IPS-15b (cell line): Measurements from ENCODE around the gene NELFE.

Source experiments
- H3K27me3 ChIP-seq: one replicate; pipeline ENCODE4 v1.6.1; 2013; ENCODE audit warnings: low read length; ENCODE audit not compliant: control insufficient read depth, insufficient read depth
- H3K36me3 ChIP-seq: one replicate; pipeline ENCODE4 v1.6.1; 2013; ENCODE audit warnings: low read length; ENCODE audit not compliant: control insufficient read depth, insufficient read depth
- H3K4me1 ChIP-seq: one replicate; pipeline ENCODE4 v1.6.1; 2013; ENCODE audit warnings: mild to moderate bottlenecking, low read length; ENCODE audit not compliant: control insufficient read depth, insufficient read depth
- H3K4me3 ChIP-seq: one replicate; pipeline ENCODE4 v1.5.1; 2013; ENCODE audit warnings: low read depth, low read length
- H3K9ac ChIP-seq: one replicate; pipeline ENCODE4 v1.6.1; 2013; ENCODE audit warnings: low read depth, mild to moderate bottlenecking, low read length
- H3K9me3 ChIP-seq: one replicate; pipeline ENCODE4 v1.6.1; 2013; ENCODE audit warnings: mild to moderate bottlenecking, low read length; ENCODE audit not compliant: control insufficient read depth, insufficient read depth

Gene NELFE

DNA sequence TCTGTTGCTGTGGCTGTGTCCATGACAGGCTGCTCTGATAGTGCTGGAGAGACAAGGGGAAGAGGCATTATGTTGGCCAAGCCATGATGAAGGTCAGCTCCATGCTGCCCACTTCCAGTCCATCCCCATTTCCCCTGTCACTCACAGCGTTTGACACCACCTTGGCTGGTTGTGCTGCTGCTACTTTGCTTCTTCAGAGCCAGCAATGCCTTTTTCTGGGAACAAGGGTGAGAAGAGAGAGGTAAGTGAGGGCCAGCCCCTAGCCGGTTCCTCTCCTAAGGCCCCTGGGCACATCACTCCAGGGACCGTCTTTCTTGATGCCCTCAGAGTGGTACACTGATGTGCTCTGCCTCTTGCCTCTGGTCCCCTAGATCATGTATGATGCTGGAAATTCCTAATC is 2.0 kb downstream of the NELFE start:
- Histone ChIP-seq H3K27me3 (no peaks in the 10 kb centered on the region), H3K4me3 (no peak overlapping the region), H3K9me3 (no peaks in the 10 kb centered on the region), H3K4me1 (no peaks in the 10 kb centered on the region), H3K9ac (no peak overlapping the region), H3K36me3 (peaks cover 45% of the 10 kb centered on the region)

GRCh38 chr6:31954511-31954910 is 4.3 kb downstream of the NELFE start:
- peaks cover 43% of the 10 kb centered on the region for H3K36me3 ChIP-seq
- no peaks in the 10 kb centered on the region for H3K27me3 ChIP-seq
- no peak overlapping the region for H3K9ac ChIP-seq
- no peak overlapping the region for H3K4me3 ChIP-seq
- H3K4me1 ChIP-seq, result no peaks in the 10 kb centered on the region
- no peaks in the 10 kb centered on the region for H3K9me3 ChIP-seq

DNA sequence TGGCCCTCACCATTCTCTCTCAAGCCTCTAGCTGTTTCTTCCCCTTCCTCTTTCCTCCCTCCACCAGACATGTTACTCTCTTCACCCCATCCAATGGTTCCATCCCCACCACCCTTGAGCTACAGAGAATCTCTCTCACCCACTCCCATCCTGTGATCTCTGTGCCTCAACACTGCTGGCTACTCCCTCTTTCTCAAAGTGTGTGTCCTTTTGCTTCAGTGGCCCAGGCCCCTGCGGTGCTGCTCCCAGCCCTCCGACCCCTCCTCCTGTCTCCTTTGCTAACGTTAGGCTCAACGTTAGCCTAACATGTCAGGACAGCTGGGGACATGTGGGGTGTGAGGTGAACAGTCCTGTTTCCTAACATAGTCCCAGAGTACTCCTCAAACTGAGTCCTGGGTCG is 5.9 kb downstream of the NELFE start:
- no peaks in the 10 kb centered on the region for H3K9me3 ChIP-seq
- no peak overlapping the region for H3K4me3 ChIP-seq
- no peaks in the 10 kb centered on the region for H3K4me1 ChIP-seq
- H3K9ac ChIP-seq, result no peak overlapping the region
- H3K27me3 ChIP-seq, result no peaks in the 10 kb centered on the region
- peaks cover 43% of the 10 kb centered on the region for H3K36me3 ChIP-seq

GRCh38 chr6:31952140-31952805 is 6.5 kb downstream of the NELFE start:
- Histone ChIP-seq H3K27me3 (no peaks in the 10 kb centered on the region), H3K9ac (no peak overlapping the region), H3K36me3 (peaks cover 43% of the 10 kb centered on the region), H3K9me3 (no peaks in the 10 kb centered on the region), H3K4me1 (no peaks in the 10 kb centered on the region), H3K4me3 (no peak overlapping the region)

DNA sequence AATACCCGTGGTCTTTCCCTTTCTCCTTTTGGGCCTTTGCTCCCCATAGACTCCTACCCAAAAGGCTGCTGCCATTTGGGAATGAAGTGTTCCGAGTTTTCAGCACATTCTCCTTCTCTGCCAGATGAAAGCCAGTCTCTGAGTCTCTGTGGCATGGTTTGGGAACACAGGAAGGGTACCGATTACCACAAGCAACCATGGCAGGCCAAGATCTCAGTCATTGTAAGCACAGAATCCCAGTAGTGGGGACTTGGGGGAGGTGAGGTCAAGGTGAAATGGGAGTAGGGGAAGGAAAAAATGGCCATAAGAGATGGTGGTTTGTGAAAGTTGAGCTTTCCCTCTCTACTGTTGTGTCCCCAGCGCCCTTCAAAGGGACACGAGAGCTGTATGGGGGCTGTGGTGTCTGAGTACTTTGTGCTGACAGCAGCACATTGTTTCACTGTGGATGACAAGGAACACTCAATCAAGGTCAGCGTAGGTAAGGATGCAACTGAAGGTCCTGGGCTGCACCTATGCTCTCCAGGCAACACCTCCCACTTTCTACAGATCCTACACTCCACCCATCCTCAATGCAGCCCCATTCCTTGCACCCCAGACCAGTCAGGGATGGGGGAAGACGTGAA is 8.7 kb downstream of the NELFE start:
- Histone ChIP-seq H3K9ac (no peak overlapping the region), H3K4me1 (peaks cover 2% of the 10 kb centered on the region), H3K9me3 (no peaks in the 10 kb centered on the region), H3K4me3 (no peak overlapping the region), H3K36me3 (peaks cover 36% of the 10 kb centered on the region), H3K27me3 (no peaks in the 10 kb centered on the region)

GRCh38 chr6:31948753-31949413 is 9.9 kb downstream of the NELFE start:
- H3K4me1 ChIP-seq, result peaks cover 2% of the 10 kb centered on the region

GRCh38 chr6:31948306-31948705 is 10.5 kb downstream of the NELFE start:
- Histone ChIP-seq H3K4me1 (peaks cover 2% of the 10 kb centered on the region), H3K9me3 (no peaks in the 10 kb centered on the region), H3K27me3 (peaks cover 3% of the 10 kb centered on the region), H3K4me3 (no peak overlapping the region), H3K9ac (no peak overlapping the region), H3K36me3 (peaks cover 19% of the 10 kb centered on the region)

More at GRCh38 chr6:31948753-31949413, 9.9 kb downstream of the NELFE start:
- H3K27me3 ChIP-seq, result peaks cover 3% of the 10 kb centered on the region
- H3K4me3 ChIP-seq, result no peak overlapping the region
- no peaks in the 10 kb centered on the region for H3K9me3 ChIP-seq
- H3K36me3 ChIP-seq, result peaks cover 25% of the 10 kb centered on the region
- H3K9ac ChIP-seq, result no peak overlapping the region

DNA sequence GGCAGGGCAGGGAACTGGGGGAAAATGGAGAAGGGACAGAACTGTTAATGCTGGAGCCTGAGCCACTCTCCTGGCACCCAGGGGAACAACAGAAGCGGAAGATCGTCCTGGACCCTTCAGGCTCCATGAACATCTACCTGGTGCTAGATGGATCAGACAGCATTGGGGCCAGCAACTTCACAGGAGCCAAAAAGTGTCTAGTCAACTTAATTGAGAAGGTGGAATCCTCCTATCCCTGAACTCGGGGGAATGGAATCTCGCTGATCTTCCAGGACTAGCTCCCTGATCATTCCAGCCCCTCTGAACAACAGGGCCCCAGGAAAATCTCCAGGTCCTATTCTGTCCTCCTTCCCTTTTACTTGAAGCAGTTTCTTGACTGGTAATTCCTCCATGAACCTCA is 10.9 kb downstream of the NELFE start:
- H3K4me3 ChIP-seq, result no peak overlapping the region
- H3K4me1 ChIP-seq, result peaks cover 2% of the 10 kb centered on the region
- H3K27me3 ChIP-seq, result peaks cover 3% of the 10 kb centered on the region
- H3K36me3 ChIP-seq, result peaks cover 15% of the 10 kb centered on the region
- H3K9me3 ChIP-seq, result no peaks in the 10 kb centered on the region
- H3K9ac ChIP-seq, result no peak overlapping the region

DNA sequence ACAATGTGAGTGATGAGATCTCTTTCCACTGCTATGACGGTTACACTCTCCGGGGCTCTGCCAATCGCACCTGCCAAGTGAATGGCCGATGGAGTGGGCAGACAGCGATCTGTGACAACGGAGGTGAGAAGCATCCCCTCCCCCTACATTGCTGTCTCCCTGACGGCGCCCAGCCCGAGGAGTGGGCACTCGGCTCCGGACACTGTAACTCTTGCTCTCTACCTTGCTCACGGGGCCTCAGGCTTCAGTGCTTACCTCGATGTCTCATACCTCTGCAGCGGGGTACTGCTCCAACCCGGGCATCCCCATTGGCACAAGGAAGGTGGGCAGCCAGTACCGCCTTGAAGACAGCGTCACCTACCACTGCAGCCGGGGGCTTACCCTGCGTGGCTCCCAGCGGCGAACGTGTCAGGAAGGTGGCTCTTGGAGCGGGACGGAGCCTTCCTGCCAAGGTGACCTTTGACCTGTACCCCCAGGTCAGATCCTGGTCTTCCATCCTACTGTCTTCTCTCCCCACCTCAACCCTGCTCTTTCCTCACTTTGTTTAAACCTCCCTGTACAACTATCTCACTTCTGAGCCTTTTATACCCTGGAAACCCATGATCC is 11.6 kb downstream of the NELFE start:
- Histone ChIP-seq H3K9ac (no peak overlapping the region), H3K27me3 (peaks cover 3% of the 10 kb centered on the region), H3K36me3 (peaks cover 11% of the 10 kb centered on the region), H3K4me1 (peaks cover 2% of the 10 kb centered on the region), H3K4me3 (no peak overlapping the region), H3K9me3 (no peaks in the 10 kb centered on the region)

- H3K27me3 ChIP-seq, result peaks cover 3% of the 10 kb centered on the region
- no peak overlapping the region for H3K9ac ChIP-seq
- no peak overlapping the region for H3K4me3 ChIP-seq
- peaks cover 2% of the 10 kb centered on the region for H3K4me1 ChIP-seq
- no peaks in the 10 kb centered on the region for H3K9me3 ChIP-seq
- peaks cover 4% of the 10 kb centered on the region for H3K36me3 ChIP-seq
Measured at GRCh38 chr6:31946370-31946885, 12.3 kb downstream of the NELFE start.

DNA sequence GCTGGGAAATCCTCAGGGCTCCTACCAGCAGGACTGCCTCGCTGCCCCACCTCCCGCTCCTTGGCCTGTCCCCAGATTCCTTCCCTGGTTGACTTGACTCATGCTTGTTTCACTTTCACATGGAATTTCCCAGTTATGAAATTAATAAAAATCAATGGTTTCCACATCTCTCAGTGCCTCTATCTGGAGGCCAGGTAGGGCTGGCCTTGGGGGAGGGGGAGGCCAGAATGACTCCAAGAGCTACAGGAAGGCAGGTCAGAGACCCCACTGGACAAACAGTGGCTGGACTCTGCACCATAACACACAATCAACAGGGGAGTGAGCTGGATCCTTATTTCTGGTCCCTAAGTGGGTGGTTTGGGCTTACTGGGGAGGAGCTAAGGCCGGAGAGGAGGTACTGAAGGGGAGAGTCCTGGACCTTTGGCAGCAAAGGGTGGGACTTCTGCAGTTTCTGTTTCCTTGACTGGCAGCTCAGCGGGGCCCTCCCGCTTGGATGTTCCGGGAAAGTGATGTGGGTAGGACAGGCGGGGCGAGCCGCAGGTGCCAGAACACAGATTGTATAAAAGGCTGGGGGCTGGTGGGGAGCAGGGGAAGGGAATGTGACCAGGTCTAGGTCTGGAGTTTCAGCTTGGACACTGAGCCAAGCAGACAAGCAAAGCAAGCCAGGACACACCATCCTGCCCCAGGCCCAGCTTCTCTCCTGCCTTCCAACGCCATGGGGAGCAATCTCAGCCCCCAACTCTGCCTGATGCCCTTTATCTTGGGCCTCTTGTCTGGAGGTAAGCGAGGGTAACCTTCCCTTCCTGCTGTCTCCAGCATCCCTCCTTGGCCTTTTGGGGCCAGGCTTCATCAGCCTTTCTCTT is 13.0 kb downstream of the NELFE start, which contains the start of gene CFB:
CFB (plus strand) TSS at position 589 of the 863 bp plus-strand sequence; CDS start at position 716, 127 bp downstream.
- Histone ChIP-seq H3K9me3 (no peaks in the 10 kb centered on the region), H3K4me1 (peaks cover 2% of the 10 kb centered on the region), H3K27me3 (peaks cover 3% of the 10 kb centered on the region), H3K4me3 (no peak within 1 kb of the TSS), H3K9ac (no peak within 1 kb of the TSS), H3K36me3 (no peaks in the 10 kb centered on the region)
